Left ventricle myocardium inferior (tissue), 1 donor: Measurements from ENCODE around the gene NLGN4Y. TPM values are rescaled to one million over a fixed set of nuclear protein-coding genes. Genes with fewer than 3 reads are reported as not detected.

Source experiments
- DNase-seq: peaks from one replicate; pipeline ENCODE4 v3.0.0-alpha.2; 2020
- H3K27ac ChIP-seq: fragments of 200-600 bp; replicated peaks from 2 replicates; pipeline ENCODE4 v1.8.0; 2021
- H3K27me3 ChIP-seq: fragments of 200-600 bp; 2 replicates; pipeline ENCODE4 v1.8.0; 2021; ENCODE audit warnings: low read depth
- H3K36me3 ChIP-seq: fragments of 200-600 bp; 2 replicates; pipeline ENCODE4 v1.8.0; 2021
- H3K4me1 ChIP-seq: fragments of 200-600 bp; 2 replicates; pipeline ENCODE4 v1.8.0; 2021
- H3K4me3 ChIP-seq: fragments of 200-600 bp; 2 replicates; pipeline ENCODE4 v1.8.0; 2021; ENCODE audit warnings: mild to moderate bottlenecking, moderate library complexity
- H3K9me3 ChIP-seq: fragments of 200-600 bp; replicated peaks from 2 replicates; pipeline ENCODE4 v1.8.0; 2021
- intact Hi-C: fragments of 100-400 bp; cut with micrococcal nuclease; formaldehyde crosslinking; loops from one replicate; pipeline ENCODE4 v1.11.0; 2022
- total RNA-seq: library from RNA; stranded (reverse); fragmentation: NEBNext Ultra II Directional; extraction: Animal tissue kit (Norgen Biotek cat#: 25700); gene quantifications from one replicate; pipeline ENCODE4 v1.2.1, GENCODE V29; 2021
- TF ChIP-seq, protein P1 (sequence below): fragments of 200-600 bp; IDR thresholded peaks from 2 replicates; pipeline ENCODE4 v1.8.0; 2021; ENCODE audit warnings: antibody characterized with exemption, mild to moderate bottlenecking, borderline replicate concordance
- donor health status: DM: no; HTN: yes; CAD: no; lungs with severe emphysema.

Gene NLGN4Y
- total RNA-seq, 1 donor from 2014 or later = 0.16 TPM

DNA sequence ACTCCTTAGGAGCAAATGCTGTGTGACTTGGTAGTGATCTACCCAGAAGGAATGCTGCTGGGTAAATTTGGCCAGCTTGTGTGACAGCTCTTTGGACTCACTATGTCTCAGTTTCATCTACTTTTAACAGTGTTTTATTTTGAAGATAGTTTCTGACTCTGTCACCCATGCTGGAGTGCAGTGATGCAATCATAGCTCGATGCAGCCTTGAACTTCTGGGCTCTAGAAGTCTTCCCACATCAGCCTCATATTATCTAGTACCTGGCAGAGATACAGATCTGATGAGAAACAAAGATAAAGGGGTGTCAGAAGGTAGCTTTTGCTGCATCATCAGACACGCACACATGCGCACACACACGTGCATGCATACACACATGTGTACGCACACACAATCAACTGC, 19.2 kb downstream of the NLGN4Y start:
- no peak for DNase-seq
- TF ChIP-seq, protein P1, sequence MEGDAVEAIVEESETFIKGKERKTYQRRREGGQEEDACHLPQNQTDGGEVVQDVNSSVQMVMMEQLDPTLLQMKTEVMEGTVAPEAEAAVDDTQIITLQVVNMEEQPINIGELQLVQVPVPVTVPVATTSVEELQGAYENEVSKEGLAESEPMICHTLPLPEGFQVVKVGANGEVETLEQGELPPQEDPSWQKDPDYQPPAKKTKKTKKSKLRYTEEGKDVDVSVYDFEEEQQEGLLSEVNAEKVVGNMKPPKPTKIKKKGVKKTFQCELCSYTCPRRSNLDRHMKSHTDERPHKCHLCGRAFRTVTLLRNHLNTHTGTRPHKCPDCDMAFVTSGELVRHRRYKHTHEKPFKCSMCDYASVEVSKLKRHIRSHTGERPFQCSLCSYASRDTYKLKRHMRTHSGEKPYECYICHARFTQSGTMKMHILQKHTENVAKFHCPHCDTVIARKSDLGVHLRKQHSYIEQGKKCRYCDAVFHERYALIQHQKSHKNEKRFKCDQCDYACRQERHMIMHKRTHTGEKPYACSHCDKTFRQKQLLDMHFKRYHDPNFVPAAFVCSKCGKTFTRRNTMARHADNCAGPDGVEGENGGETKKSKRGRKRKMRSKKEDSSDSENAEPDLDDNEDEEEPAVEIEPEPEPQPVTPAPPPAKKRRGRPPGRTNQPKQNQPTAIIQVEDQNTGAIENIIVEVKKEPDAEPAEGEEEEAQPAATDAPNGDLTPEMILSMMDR = no peak
- peaks cover 7% of the 10 kb centered on the region for H3K9me3 ChIP-seq
- intact Hi-C loops = no loop called here
- no peaks in the 10 kb centered on the region for H3K27me3 ChIP-seq
- no peaks in the 10 kb centered on the region for H3K36me3 ChIP-seq
- H3K4me1 ChIP-seq = no peaks in the 10 kb centered on the region
- no peak overlapping the region for H3K27ac ChIP-seq
- H3K4me3 ChIP-seq = no peak overlapping the region

DNA sequence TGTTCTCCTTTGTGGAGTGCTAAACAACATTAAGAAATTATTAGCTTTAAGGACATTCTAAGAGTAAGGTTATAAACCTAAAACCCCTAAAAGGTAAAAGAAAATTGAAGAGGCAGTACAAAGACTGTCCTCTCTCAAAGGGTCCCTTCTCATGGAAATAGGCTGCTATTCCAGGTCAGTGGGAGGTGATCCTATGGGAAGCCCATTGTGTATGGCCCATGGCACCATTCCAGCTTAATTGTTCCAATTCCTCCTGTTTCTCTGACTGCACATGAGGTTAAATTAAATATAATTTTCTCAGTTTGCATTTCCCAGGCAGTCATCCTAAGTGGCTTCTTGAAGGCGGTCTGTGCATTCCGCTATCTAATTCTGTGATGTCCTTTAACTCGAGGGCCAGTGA, 57.0 kb downstream of the NLGN4Y start:
- TF ChIP-seq, protein P1 = no peak
- H3K36me3 ChIP-seq = no peaks in the 10 kb centered on the region
- intact Hi-C loops = no loop called here

DNA sequence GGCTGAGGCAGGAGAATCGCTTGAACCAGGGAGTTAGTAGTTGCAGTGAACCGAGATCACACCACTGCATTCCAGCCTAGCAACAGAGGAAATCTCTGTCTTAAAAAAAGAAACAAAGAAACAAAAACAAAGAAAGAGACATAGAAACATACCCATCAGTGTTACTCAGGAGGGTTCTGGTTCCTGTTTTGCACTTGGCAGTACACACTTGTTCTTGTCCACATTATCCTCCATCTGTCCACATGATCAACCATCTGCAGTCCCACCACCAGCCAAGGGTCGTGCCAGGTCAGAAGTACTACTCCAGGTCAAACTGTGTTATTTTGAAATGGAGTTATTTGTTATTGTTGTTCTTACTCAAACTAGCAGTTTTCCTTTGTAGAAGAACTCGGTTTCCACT, 62.4 kb downstream of the NLGN4Y start:
- no peak for DNase-seq
- Histone ChIP-seq H3K4me3 (no peak overlapping the region), H3K36me3 (no peaks in the 10 kb centered on the region), H3K27ac (no peak overlapping the region), H3K9me3 (no peaks in the 10 kb centered on the region), H3K4me1 (no peaks in the 10 kb centered on the region), H3K27me3 (no peaks in the 10 kb centered on the region)
- TF ChIP-seq, protein P1 = no peak
- intact Hi-C loops = no loop called here

More for the DNA sequence above, 57.0 kb downstream of the NLGN4Y start:
- no peaks in the 10 kb centered on the region for H3K27me3 ChIP-seq
- DNase-seq = no peak
- H3K27ac ChIP-seq = no peak overlapping the region
- H3K4me3 ChIP-seq = no peak overlapping the region
- no peaks in the 10 kb centered on the region for H3K4me1 ChIP-seq
- no peaks in the 10 kb centered on the region for H3K9me3 ChIP-seq

DNA sequence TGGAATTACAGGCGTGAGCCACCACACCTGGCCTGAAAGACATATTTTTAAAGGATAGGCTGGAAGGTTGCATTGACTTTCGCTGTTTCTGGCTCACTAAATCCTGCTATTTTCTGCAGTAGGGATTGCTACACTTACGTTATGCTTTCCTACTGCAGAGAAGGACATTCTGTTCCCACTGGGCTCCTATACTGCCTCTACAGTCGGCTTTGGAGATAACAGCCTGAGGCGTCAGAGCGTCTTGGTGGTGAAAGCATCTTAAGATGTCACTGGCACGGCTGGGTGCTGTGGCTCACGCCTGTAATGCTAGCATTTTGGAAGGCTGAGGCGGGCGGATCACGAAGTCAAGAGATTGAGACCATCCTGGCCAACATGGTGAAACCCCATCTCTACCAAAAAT, 77.0 kb downstream of the NLGN4Y start:
- Histone ChIP-seq H3K4me3 (no peak overlapping the region), H3K36me3 (no peaks in the 10 kb centered on the region), H3K27me3 (no peaks in the 10 kb centered on the region), H3K4me1 (no peaks in the 10 kb centered on the region), H3K27ac (no peak overlapping the region), H3K9me3 (no peaks in the 10 kb centered on the region)
- intact Hi-C loops = no loop called here
- TF ChIP-seq, protein P1 = no peak
- DNase-seq = no peak

DNA sequence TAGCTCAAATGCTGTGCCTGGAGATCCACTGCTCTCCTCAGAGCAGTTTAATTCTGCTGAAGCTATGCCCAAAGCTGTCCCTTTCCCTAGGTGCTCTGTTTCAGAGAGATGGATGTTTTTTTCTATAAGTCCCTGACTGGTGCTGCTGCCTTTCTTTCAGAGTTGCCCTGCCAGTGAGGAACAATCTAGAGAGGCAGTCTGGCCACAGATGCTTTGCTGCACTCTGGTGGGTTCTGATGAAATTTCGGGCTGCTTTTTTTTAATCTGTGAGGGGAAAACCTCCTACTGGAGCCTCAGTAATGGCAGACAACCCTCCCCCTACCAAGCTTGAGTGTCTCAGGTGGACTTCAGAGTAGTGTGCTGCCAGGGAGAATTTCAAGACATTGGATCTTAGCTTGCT, 93.3 kb downstream of the NLGN4Y start:
- H3K4me3 ChIP-seq = no peak overlapping the region
- no peaks in the 10 kb centered on the region for H3K4me1 ChIP-seq
- H3K36me3 ChIP-seq = no peaks in the 10 kb centered on the region
- TF ChIP-seq, protein P1 = no peak
- DNase-seq = no peak
- no peaks in the 10 kb centered on the region for H3K9me3 ChIP-seq
- intact Hi-C loops = no loop called here
- H3K27me3 ChIP-seq = no peaks in the 10 kb centered on the region
- no peak overlapping the region for H3K27ac ChIP-seq

DNA sequence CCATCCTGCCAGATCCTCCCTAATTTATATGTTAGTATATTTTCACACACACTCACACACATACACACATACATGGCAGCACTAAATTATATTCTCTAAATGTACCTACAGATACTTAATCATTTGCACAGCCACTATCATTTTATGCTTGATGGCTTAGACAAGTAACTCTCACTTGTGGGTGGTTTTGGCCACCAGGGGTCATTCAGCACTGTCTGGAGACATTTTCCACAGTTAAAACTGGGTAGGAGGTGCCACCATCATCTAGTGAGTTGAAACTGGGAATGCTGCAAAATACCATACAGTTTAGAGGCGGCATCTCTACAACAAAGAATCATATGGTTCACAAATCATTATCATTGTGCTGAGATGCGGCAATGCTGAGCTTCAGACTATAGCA, 94.2 kb downstream of the NLGN4Y start:
- no peaks in the 10 kb centered on the region for H3K27me3 ChIP-seq
- no peaks in the 10 kb centered on the region for H3K4me1 ChIP-seq
- H3K4me3 ChIP-seq = no peak overlapping the region
- intact Hi-C loops = no loop called here
- H3K9me3 ChIP-seq = no peaks in the 10 kb centered on the region
- no peak for DNase-seq
- H3K36me3 ChIP-seq = no peaks in the 10 kb centered on the region
- H3K27ac ChIP-seq = no peak overlapping the region
- TF ChIP-seq, protein P1 = no peak
